GM08714 (cell line): Measurements from ENCODE around the gene CEMIP2.

ENCODE experiments used
- H3K4me3 ChIP-seq: fragments of 200-500 bp; sonication (Bioruptor generic); 2 replicates; pipeline ENCODE4 v1.5.1; 2014; ENCODE audit warnings: mild to moderate bottlenecking, low read length, inconsistent platforms
- ZNF274 ChIP-seq: IDR thresholded peaks from 2 replicates; pipeline ENCODE4 v1.6.1; 2012; ENCODE audit warnings: mild to moderate bottlenecking, low read depth, low read length

Gene CEMIP2

GRCh38 chr9:71765693-71766092 is 2.6 kb downstream of the CEMIP2 start:
- H3K4me3 ChIP-seq = no peak overlapping the region; the same call in 1 of the 2 replicates
- TF ChIP-seq ZNF274 = no peak

- H3K4me3 ChIP-seq = no peak overlapping the region
- no peak for TF ChIP-seq ZNF274
Measured at GRCh38 chr9:71764891-71765290, 3.4 kb downstream of the CEMIP2 start.

GRCh38 chr9:71764463-71764862 is 3.9 kb downstream of the CEMIP2 start:
- TF ChIP-seq ZNF274 = no peak

GRCh38 chr9:71763832-71764231 is 4.5 kb downstream of the CEMIP2 start:
- no peak for TF ChIP-seq ZNF274

More at GRCh38 chr9:71764463-71764862, 3.9 kb downstream of the CEMIP2 start:
- no peak overlapping the region for H3K4me3 ChIP-seq

GRCh38 chr9:71762900-71763653 is 5.2 kb downstream of the CEMIP2 start:
- no peak overlapping the region for H3K4me3 ChIP-seq
- no peak for TF ChIP-seq ZNF274

More at GRCh38 chr9:71763832-71764231, 4.5 kb downstream of the CEMIP2 start:
- H3K4me3 ChIP-seq = no peak overlapping the region

GRCh38 chr9:71761938-71762353 is 6.4 kb downstream of the CEMIP2 start:
- no peak for TF ChIP-seq ZNF274
- no peak overlapping the region for H3K4me3 ChIP-seq

- no peak for TF ChIP-seq ZNF274
- H3K4me3 ChIP-seq = no peak overlapping the region
Measured at GRCh38 chr9:71760901-71761300, 7.4 kb downstream of the CEMIP2 start.

GRCh38 chr9:71758785-71759184 is 9.5 kb downstream of the CEMIP2 start:
- no peak overlapping the region for H3K4me3 ChIP-seq
- TF ChIP-seq ZNF274 = no peak

- no peak for TF ChIP-seq ZNF274
- H3K4me3 ChIP-seq = no peak overlapping the region
Measured at GRCh38 chr9:71758277-71758676, 10.0 kb downstream of the CEMIP2 start.

GRCh38 chr9:71756753-71757152 is 11.6 kb downstream of the CEMIP2 start:
- TF ChIP-seq ZNF274 = no peak
- H3K4me3 ChIP-seq = no peak overlapping the region

GRCh38 chr9:71755869-71756268 is 12.4 kb downstream of the CEMIP2 start:
- no peak for TF ChIP-seq ZNF274
- no peak overlapping the region for H3K4me3 ChIP-seq

- no peak overlapping the region for H3K4me3 ChIP-seq
- no peak for TF ChIP-seq ZNF274
Measured at GRCh38 chr9:71755230-71755629, 13.1 kb downstream of the CEMIP2 start.

GRCh38 chr9:71754151-71754550 is 14.2 kb downstream of the CEMIP2 start:
- no peak overlapping the region for H3K4me3 ChIP-seq
- no peak for TF ChIP-seq ZNF274

- TF ChIP-seq ZNF274 = no peak
- no peak overlapping the region for H3K4me3 ChIP-seq
Measured at GRCh38 chr9:71752928-71753327, 15.4 kb downstream of the CEMIP2 start.

- no peak overlapping the region for H3K4me3 ChIP-seq
- no peak for TF ChIP-seq ZNF274
Measured at GRCh38 chr9:71752352-71752751, 16.0 kb downstream of the CEMIP2 start.
